Measurements from ENCODE around the gene STK17A.
"Not testable (repeated sequence)": the region's sequence is repeated elsewhere in the genome, so short reads cannot be mapped to it uniquely, and the experiment has no call there.

The STK17A gene

DNA sequence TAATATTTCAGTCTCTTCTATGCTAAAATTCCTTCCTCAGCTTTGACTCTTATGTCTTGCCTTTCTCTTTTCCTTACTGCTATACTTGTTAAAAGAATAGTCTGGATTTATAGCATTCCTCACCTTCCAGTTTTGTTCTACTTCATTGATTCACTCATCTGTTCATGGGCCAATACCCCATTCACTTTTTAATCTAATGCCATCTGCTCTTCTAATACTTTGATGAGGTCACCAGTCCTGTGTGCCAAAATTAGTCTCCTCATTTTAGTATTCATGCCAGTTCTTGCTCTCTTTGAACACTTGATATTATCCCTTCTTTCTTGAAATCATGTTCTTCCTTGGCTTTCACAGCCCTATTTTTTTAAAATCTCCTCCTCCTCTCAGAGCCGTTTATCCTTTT lies 19.3 kb downstream of the STK17A start:
- DNase-seq, result no peak

GRCh38 chr7:43604251-43604650 lies 21.3 kb downstream of the STK17A start:
- DNase-seq, result no peak

DNA sequence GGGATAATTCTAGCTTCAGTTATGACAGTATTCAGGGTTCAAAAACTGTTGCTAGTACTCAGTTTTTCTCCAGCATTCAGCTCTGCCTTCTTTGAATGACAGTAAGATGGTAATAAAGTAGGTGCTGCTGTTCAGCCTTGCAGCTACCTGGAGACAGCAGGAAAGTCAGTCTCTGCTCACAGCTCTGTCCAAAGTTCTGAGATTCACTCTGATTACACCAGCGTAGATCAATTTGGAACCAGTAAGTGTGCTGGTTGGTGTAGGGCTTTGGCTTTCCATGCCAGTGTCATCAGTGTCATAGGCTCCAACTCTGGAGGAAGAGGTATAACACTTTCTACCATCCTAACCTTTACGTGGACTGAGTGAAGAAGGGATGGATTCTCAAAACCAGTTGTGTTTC lies 26.2 kb downstream of the STK17A start:
- no peak for DNase-seq

DNA sequence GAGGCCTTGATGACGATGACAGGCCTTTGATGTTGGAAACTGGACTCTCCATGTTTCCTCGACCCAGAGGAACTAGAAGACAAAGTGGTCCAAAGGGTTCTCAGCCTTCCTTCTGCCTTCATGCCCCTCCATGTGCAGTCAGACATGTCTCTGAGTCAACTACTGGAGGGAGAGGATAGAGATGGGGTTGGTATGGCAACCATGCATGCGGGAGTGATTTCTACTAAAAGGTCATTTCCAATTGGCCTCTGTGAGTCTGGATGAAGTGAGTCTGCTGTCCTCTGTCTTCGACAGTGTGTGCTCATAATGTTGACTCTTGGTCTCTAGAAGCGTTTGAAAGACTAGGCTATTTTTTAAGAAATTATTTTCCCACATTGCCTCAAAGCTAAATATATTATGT lies 29.2 kb downstream of the STK17A start:
- DNase-seq, result no peak

- no peak for DNase-seq
Measured at GRCh38 chr7:43612599-43613589, 30.0 kb downstream of the STK17A start.

- no peak for DNase-seq
Measured at GRCh38 chr7:43615558-43616145, 32.7 kb downstream of the STK17A start.

DNA sequence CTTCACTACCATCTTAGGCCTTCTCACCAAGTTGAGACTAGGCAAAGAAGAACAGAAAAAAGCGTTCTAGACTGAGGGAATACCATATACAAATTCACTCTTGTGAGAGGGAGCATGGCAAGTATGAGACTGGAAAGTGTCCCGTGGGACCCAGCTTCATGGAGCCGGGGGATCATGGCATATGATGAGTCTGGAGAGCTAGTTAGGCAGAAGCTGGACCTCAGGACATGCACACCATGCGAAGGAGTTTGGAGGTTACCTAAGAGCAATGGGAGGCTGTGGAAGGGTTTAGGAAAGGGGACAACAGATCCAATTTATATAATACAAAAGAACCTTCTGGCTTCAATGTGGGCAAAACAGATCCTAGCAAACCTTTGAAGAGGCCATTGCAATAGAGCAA lies 34.1 kb downstream of the STK17A start:
- no peak for DNase-seq

DNA sequence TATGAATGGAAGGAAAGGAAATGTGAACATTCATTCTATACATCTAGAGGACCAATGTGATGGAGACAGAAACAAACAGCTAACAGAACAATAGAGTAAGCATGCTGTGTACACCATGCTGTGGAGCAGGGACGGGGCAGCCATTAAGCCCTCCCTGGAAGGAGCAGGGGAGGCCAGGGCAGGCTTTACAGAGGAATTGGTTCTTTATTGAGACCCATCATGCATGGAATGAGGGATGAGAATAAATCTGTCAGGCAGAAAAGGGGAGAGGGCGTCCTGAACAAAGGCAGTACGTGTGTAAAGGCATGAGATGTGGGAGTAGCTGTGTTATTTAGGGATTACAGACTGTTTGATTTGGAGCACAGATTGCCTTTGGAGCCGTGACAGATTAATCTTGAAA lies 35.2 kb downstream of the STK17A start:
- no peak for DNase-seq

GRCh38 chr7:43619213-43620012 lies 36.5 kb downstream of the STK17A start:
- DNase-seq, result no peak

DNA sequence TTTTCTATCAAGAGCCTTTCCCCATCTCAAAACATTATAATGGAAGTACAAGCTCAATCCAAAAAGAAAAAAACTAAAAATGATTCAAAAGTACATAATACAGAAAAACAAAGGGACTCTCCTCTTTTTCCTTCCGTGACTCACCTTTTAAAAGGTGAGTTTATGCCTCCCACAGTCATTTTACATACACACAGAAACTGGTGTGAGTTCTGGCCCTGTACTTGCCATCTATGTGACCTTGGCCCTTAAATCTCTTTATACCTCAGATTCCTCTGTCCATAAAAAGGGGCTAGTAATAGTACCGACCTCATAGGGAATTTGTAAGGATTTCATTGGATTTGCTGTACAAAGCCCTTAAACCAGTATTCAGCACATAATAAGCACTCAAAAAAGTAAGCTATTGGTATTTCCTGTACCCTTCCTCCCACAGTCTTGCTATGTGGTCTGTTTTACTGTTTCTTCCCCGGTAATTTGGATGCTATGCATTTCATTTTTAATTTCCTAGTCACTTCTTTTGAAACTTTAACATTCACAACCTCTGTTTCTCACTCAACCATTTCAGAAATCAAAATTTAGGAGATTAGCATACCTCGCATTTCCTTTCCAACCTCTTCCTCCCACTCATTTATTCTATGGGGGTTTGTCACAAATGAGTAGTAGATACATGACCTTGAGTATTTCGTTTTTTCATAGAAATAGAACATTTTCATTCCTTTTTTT lies 39.0 kb downstream of the STK17A start:
- DNase-seq, result no peak

- no peak for DNase-seq
Measured at GRCh38 chr7:43624156-43624555, 41.2 kb downstream of the STK17A start.

DNA sequence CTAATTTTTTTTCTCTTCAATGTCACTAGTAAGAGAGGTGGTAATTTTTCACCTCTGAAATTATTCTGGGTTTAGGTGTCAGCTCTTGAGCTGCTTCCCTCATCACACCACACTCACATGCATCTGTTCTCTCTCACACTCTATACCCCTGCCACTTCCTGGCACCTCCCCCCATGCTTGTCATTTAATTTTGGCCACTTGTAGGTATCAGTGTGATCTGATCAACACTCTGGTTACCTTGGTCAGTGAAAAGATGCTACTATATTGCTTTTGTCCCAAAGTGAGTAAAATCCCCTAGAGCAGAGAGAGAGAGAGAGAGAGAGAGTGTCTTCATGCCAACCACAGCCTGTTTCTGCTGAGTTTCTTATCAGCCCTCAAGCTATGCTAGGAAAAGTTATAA lies 42.5 kb downstream of the STK17A start:
- DNase-seq, result no peak

DNA sequence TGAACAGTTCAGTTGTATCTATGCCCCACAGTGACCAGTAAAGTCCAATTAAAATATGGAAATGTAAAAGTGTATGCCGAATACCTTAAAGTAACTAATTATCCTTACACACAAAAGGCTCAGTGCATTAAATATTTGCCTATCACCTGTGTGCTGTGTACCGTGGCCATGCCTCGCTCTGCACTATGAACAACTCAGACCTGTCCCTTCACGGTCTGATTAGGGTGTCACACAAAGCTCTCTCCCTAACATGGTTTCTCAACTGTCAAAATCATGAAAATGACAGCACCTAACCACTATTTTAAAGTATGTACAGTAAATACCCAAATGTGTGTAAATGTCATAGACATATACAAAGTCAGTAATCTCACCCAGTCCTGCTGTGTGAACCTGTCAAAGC lies 43.1 kb downstream of the STK17A start:
- no peak for DNase-seq

DNA sequence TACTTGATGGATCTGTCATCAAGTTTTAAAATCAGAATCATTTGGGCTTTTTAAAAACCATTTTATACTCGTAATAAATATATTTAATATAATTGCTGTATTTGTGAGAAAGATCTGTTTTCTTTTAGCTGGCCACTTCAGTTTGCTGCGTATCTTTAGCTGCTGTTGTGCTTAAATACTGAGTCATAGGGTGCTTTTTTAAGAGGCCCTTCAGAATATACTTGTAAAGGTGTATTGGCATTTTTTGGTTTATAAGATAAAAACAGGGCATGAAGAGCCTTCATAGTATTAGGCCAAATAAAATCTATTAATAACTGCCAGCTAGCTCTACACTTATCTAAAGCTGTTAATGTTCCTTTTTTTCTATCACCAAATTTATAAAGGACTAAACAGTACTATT lies 43.8 kb downstream of the STK17A start:
- no peak for DNase-seq

- DNase-seq, result not testable (repeated sequence)
Measured at GRCh38 chr7:43627798-43628197, 44.9 kb downstream of the STK17A start.

- DNase-seq, result no peak
Measured at GRCh38 chr7:43628431-43628830, 45.5 kb downstream of the STK17A start.

DNA sequence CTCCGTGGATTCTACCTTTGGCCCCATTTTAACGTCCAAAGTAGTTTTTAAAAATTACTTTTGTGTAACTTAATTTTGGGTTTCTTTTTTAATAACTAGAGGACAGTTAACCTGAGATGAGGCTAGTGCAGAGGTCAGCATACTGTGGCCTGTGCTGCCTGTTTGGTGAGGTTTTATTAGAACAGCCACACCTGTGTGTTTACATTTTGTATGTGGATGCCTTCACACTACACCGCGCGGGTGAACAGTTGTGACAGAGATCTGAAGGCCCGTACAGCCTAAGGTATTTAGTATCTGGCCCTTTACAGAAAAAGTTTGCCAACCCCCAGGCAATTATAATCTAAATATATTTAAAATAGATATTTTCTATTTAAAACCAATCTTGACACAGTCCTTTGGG lies 46.9 kb downstream of the STK17A start:
- no peak for DNase-seq

DNA sequence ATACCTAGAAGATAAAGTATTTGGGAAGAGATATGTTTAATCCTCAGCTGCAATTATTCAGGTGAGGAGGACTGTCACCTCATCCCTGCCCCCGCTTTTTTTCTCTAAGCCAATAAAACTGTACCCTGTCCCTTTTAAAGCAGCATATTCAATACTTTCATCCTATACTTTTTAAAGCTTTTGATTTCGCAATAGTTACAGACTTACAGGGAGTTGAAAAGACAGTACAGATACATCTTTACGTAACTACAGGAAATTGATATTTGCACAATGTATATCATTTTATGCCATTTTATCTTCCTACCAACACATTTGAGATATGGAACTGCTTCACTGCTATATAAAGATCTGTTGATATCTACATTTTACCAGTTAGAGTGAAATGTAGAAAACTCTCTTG lies 47.6 kb downstream of the STK17A start:
- DNase-seq, result no peak

DNA sequence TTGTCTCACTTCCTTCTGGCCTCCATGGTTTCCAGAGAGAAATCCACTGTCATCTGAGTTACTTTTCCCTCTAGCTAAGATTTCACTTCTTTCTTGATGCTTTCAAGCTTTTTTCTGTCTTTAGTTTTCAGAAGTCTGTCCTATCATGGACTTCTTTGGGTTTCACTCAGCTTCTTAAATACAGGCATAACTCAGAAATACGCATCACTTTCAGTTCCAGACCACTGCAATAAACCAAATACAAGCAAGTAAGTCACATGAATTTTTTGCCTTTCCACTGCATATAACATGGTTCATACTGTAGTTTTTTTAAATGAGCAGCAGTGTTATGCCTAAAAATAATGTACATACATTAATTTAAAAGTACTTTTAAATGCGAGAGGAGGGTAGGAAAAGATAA lies 48.7 kb downstream of the STK17A start:
- no peak for DNase-seq

GRCh38 chr7:43632746-43633145 lies 49.8 kb downstream of the STK17A start:
- DNase-seq, result no peak

GRCh38 chr7:43634384-43634783 lies 51.5 kb downstream of the STK17A start:
- no peak for DNase-seq

- no peak for DNase-seq
Measured at GRCh38 chr7:43636093-43636492, 53.2 kb downstream of the STK17A start.
